Measurements from ENCODE around the gene POLR3A.
A peak's percentile ranks its signal among the peaks of the same experiment; 100 is the strongest.

Gene POLR3A

DNA sequence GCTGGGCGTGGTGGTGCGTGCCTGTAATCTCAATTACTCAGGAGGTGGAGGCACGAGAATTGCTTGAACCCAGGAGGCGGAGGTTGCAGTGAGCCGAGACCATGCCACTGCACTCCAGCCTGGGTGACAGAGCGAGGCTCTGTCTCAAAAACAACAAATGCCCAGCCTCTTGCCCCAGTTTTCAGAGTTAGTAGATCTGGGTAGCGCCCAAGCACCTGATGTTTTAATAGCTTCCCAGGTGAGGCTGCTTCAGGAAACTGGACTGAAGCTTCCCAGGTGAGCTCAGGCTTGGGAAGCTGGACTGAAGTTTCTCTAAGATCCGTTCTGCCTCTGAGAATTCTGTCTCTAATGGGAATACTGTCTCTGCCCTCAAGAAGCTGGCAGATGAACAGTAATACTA, 16.5 kb upstream of the POLR3A start:
- no peak for DNase-seq

DNA sequence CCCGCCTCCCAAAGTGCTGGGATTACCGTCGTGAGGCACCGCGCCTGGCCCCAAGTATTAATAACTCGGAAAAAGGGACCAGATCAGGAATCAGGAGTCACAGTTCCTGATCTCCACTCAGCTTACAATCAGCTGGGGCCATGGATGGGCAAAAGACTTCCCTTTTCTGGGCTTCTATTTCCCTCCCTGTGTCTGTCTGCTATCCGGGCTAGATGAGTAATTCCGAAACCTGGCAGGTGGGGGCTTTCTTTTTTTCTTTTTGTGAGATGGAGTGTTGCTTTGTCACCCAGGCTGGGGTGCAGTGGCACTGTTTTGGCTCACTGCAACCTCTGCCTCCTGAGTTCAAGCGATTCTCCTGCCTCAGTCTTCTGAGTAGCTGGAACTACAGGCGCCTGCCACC, 15.9 kb upstream of the POLR3A start:
- no peak for DNase-seq

DNA sequence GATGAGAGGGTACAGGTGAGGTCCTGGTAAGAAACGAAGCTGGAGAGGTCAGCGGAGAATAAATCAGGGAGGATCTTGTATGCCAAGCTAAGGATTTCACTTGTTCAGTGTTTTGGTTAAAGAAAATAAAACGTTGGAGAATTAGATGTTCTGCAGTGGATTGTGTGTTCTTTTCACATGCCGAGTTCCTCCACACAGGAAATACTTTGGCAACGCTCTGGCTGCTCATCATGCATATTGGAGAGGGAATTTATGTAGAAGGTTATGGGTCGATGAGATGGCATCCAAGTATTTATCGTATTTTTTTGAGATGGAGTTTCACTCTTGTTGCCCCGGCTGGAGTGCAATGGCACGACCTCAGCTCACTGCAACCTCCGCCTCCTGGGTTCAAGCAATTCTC, 15.4 kb upstream of the POLR3A start:
- DNase-seq = no peak

DNA sequence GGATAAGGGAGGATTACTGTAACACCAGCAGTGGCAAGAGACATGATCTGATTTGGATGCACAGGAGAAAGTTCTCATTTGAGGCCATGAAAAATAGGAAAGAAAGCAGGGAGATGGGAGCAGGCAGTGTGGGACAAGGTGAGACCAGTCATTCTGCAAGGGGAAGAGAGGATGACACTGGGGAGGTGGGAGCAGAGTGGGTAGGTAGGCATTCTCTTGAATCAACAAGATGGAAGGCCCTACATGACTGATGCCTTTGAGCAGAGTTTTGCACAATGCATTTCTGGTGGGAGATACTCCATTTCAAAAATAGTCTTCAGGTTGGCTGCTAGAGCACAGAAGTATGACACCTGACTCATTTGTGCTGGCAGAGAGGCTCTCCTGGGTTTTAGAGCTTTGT, 14.9 kb upstream of the POLR3A start:
- DNase-seq = no peak

DNA sequence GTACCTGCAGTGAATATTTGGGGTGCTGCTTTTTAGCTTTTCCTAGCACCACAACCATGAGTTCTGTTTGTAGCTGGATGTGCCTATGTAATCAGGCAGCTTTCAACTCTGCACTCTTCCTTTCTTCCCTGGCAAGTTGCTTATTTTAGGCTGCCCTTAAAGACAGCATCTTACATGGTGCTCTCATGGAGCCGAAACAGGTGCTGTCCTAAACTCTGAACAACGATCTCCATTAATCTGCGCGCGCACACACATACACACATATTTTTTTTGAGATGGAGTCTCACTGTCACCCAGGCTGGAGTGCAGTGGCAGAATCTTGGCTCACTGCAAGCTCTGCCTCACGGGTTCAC, 13.4 kb upstream of the POLR3A start:
- no peak for DNase-seq

DNA sequence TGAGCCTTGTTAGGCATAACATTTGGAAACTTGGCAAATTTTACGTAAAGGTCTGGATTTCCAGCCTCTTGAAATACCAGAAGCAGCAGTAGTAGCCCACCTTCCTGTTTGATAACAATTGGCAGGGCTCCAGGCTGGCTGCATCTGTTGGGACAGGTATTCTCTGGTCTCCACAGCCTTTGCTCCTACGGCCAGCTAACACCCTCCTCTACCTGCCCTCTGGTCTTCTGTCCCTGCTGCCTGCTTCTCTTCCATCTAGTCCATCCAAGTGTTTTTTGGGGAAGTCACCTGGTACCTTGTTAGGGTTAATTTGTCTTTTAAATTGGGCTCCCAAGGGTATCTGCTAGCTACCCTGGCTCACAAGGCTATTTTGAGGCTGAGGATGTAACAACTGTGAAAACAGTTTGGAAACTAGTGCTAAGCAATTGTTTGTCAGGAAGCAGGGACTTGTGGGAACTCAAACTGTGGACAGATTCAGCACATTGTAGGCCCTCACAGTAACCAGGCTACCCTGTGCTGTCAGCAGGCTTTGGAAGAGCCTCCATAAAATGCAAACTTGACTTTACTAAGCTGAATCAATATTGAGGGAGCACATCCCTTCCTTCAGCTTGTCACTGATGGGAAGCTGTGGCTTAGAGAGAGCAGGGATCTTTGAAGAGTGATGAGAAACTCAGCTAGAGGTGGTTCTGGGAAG, 12.9 kb upstream of the POLR3A start:
- DNase-seq = no peak

DNA sequence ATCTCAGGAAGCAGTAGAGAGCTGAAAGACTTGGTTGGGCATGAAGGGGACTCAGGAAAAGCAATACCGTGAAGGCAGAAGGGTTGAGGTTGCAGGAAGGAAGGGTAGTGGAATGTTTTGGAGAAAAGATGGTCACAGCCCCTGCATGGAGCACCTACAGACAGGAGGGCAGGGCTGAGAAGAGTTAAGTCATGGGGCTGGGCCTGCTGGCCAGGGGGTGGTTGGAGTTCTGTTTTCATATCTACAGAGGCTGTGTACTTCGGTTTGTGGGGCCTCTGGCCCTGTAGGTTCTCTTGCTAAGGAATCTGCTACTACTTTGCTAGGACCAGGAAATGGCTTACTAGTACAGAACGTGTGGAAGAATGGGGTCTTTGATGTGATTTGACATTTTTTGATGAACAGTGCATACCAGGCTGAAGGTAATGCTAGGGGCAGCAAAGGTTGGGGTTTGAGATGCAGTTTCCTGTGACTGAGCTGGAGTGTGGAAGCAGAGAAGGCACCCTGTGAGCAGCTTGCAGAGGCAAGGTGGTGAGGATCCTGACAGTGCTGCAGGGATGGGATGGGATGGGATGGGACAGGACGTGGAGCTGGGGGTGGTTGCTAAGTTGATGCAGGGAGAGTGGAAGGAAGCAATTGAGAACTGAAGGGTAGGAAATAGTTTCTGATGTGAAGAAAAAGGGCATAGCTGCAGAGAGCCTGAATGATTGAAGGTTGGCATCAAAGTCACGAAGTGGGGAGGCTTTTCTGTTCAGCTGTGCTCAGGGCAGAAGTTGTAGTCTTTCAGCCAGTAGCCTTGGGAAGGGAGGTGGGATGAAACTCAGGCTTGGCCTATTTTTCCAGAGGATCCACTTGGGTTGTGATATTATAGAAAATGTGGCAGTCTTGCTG, 12.1 kb upstream of the POLR3A start:
- no peak for DNase-seq

DNA sequence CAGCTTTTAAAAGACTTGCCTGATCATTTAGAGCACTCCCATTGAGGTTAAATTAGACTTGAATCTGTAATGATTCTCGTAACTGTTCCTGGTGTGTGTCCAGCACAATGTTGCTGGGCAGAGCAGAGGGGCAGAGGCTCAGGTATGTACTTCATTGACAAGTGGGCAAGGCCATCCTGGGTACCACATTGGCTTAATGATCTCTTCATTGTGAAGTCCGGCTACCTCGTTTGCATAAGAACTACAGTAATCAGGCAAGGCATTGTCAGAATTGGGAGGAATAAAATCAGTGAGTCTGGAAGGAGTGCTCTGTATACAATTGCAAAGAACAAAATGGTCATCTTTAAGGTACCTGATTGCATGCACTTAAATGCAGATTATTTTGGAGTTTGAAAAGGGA, 10.4 kb upstream of the POLR3A start:
- no peak for DNase-seq

DNA sequence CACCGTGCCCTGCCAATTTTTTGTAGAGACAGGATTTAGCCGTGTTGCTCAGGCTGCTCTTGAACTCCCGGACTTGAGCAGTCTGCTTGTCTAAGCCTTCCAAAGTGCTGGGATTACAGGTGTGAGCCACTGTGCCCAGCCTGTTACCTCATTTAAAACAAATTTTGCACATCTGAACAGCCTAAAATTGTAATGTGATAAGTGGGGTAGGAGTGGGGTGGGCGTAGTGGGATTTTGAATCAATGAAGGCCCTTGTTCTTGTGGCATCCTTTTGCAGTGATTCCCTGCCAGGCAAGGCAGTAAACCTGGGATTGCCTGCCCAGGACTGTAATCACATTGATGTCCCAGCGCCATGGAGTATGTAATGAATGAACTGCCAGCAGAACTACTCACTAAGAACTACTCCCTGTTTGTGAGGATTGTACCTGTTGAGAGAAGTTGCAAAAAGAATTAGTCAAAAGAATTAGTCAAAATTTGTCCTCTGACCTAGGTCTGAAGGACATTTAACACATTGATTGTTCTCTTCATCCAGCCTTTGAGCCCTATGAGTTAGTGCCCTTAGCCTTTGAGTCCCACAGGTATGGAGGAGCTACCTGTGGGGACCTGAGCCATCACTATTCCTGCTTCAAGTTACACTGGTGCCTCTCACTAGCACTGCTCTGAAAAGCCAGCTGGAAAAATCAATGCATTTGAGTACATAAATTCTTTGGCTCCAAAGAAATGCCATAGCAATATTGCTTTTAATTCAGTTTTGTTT, 9.7 kb upstream of the POLR3A start:
- DNase-seq = no peak

DNA sequence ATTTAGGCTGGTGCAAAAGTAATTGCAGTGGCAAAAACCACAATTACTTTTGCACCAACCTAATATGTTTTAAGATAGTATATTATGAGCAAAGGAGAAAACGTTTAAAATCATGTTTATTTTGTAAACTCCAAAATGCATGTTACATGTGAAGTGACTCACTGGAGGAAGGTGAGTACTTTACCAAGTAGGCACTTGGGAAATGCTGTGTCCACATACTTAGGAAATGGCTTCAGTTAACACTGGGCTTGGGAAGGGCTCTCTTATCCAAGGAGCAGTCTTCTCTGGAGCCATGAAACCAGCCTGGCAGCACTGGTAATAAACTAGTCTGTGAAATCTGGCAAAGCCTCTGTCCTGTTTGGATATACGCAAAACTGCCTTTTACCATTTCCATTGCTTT, 8.8 kb upstream of the POLR3A start:
- no peak for DNase-seq

DNA sequence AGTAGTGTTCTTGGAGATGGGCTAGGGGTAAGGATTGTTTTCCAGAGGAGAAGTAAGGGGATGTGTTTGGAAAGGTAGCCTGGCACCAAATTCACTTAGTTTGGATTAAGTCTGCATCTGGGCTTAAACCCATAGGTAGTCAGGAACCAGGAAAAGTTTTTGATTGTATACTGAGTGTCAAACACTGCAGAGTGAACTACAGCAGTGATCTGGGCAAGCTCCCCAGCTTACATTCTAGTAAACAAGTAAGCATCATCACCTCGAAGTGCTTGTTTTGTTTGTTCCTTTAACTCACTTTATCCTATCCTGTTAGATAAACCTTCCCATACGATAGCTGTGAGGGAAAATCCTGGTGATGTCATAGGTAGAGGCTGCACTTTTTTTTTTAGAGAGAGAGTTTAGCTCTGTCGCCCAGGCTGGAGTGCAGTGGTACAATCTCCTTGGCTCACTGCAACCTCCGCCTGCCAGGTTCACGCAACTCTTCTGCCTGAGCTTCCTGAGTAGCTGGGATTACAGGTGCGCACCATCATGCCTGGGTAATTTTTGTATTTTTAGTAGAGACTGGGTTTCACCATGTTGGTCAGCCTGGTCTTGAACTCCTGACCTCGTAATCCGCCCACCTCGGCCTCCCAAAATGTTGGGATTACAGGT, 6.7 kb upstream of the POLR3A start:
- DNase-seq = no peak

DNA sequence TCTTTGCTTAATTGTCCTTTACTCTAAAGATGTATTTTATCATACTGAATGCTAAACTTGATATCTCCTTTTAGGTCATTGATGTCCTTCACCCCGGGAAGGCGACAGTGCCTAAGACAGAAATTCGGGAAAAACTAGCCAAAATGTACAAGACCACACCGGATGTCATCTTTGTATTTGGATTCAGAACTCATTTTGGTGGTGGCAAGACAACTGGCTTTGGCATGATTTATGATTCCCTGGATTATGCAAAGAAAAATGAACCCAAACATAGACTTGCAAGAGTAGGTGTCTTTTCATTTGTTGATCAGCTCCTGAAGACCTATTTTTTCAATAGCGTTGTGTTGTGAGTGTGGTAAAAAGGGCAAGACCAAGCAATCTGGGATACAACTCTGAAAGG, 6.1 kb upstream of the POLR3A start:
- DNase-seq = no peak

DNA sequence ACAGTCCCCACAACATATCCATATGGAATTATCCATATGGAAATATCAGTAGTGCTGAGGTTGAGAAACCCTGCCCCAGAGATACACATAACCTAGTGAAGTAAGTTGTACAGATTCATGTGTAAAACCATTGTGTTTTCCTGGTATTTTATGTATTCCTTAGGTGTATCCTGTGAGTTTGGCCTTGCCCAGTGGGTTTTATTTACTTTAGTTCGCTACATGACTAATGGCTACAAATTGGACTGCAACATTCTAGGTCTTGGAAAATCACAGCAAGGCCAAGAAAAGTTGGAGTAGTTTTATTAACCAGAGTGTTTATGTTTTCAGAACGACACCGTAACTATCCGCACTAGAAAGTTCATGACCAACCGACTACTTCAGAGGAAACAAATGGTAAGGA, 5.7 kb upstream of the POLR3A start:
- no peak for DNase-seq

DNA sequence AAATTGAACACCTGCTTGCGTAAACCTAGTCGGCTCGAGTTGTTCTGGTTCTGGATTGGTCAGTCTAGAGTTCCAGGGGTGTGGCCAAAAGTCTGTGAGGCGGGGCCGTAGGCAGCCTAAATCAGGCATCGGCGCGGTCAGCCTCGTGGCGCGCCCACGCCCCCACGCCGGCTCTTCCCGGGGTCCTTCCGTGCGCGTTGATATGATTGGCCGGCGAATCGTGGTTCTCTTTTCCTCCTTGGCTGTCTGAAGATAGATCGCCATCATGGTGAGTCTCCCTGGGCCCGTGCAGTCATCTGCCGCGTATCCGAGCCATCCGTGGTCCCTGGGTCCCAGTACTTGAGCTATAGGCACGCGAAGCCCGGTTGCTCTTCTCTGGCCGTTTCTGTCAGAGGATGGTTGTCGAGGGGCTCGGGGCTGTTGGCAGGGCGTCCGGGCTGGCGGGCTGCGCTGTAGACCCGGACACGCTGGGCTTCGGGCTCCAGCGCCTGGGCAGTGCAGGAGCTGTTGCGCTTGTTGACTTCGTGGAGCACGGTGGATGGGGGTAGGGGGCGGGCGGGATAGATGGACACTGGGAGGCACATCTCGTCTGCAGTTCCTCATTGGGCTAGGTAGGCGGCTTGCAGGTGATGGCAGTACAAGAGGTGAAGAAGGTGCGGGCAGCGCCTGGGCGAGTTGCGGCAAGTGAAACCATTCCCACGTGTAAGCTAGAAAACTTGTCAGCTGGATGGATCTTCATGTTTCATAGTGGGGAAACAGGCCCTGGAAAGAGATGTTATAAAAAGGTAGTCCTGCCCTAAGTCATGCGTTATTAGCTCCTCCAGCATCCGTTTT, 4.5 kb upstream of the POLR3A start, which contains the start of gene RPS24:
RPS24 (plus strand) TSS at position 227 of the 834 bp plus-strand sequence; CDS start at position 266, 39 bp downstream.
- DNase-seq = peak; percentile 97

DNA sequence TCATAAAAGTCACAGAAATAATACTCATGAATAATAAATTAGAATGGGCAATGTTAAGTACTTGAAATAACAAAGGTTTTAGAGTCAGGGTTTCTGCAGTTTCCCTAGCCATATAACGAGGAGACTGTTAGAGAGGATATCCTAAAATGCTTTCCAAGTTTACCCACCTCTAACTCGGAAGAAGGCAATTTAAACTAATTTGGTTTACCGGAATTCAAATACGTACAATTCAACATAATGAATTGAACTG, 4.0 kb upstream of the POLR3A start:
- no peak for DNase-seq

DNA sequence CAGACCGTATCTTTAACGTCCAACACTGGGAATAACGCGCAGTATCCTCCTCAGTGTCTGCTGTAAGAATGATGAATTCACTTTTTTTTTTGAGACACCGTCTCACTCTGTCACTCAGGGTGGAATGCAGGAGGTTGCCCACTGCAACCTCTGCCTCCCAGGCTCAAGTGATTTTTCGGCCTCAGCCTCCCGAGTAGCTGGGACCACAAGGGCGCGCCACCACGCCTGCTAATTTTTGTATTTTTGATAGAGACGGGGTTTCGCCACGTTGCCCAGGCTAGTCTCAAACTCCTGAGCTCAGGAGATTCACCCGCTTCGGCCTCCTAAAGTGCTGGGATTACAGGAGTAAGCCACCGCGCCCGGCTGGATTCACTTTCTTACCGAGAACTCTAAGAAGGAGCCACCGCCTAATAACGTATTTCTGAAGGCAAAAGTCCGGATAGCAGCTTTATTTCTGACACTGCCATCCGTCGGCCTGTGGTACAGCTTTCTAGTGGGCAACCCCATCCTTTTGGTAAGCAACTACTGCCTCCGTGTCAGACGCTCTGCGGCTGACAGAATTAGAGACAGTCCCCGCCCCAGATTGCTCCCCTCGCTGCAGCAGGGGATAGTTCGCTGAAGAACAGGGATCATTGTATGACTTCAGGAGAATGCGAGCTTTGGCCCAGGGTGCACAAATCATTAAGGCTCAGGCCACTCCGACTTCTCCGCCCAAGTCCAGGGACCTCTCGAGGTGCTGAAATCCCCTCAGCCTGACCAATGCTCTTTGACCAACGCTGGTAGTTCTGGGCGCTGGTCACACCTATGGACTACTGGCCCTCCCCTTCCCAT, 662 bp downstream of the POLR3A start:
- no peak for DNase-seq

DNA sequence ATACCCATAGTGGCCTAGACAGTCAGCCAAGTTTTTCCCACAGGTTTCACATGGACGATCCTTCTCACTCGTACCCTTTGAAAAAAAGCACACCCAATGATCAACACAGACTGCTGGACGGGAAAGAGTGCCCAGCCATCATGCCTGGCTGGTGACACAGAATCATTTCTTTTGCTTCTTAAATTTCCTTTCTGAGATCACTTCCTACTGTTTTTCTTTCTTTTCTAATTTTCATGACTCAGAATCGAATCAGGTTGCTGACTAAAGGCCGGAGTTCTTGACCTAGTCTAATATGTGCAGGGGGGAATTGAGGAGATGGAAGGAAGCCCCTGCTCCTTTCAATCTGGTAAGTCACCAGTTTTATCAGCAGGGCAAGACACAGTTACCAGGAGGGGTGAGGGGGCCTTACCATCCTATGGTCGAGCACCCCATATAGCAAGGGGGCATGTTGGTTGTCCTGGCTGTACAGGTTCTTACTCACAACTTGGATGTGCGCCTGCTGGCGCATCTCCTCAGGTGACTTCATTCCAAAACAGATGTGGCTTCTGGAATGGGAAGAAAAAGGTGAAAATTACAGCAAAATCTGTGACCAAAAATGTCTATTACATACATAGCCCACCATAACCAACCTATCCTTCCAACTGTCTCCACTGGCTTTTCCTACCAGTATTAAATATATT, 3.5 kb downstream of the POLR3A start:
- DNase-seq = no peak

DNA sequence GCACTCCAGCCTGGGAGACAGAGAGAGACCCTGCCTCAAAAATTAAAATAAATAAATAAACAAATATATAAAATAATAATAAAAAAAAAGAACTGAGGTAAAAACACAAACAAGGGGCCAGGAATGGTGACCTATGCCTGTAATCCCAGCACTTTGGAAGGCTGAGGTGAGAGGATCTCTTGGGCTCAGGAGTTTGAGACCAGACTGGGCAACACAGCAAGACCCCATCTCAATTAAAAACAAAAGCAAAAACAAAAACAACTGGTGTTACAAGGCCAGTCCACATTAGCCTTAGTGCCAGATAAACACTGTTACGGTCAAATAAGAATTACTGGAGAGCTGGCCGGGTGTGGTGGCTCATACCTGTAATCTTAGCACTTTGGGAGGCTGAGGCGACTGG, 5.6 kb downstream of the POLR3A start:
- no peak for DNase-seq

DNA sequence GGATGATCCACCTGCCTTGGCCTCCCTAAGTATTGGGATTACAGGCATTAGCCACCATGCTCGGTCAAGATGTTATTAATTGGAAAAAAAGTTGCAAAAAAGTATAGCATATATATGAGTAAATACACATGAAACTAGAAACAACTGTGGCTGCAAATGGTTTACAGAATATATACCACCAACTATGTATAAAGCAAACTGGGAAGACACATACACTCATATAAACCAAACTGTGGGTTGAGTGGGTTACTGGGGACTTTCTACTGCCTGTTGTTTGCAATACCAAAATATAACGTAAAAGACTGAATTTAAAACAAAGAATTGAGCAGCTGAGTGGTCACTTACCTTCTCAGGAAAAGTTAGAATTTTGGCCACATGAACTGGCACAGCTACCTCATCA, 8.1 kb downstream of the POLR3A start:
- no peak for DNase-seq

DNA sequence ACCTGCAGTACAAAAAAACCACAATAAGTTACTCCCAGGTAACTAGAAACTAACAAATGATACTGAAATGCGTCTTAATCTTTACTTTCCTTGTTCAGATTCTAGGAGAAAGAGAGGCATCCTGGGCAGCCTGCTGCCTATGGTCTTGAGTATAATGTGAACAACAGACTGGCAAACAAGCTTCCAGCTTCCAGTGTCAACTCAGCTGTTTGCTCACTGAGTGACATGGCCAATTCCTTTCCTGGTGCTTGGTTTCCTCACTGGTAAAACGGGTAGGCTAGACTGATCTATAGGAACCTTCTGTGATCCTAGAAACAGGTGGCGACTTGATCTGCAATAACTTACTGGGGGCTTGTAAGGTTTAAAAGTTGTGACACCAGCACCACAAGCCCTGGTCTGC, 10.1 kb downstream of the POLR3A start:
- DNase-seq = no peak

DNA sequence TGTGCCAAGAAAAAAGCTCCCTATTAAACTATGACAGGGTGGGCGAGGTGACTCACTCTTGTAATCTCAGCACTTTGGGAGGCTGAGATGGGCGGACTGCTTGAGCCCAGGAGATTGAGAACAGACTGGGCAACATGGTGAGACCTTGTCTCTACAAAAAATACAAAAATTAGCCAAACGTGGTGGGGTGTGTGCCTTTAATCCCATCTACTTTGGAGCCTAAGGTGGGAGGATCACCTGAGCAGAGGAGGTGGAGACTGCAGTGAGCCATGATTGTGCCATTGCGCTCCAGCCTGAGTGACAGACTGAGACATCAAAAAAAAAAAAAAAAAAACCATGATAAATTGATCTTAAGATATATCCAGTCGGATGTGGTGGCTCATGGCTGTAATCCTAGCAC, 11.5 kb downstream of the POLR3A start:
- DNase-seq = no peak

Measured in right hindlimb (tissue), 1 donor.